Subcutaneous abdominal adipose tissue (tissue), 5 donors: Measurements from ENCODE around the gene RPL27A.

Experiments
- H3K27ac ChIP-seq: one replicate; pipeline ENCODE4 v1.7.0; 2013; ENCODE audit warnings: low read depth, mild to moderate bottlenecking, inconsistent platforms, low read length, moderate library complexity
- H3K27me3 ChIP-seq, 5 donors: one replicate each; pipeline ENCODE4 v1.7.0; 2013; ENCODE audit warnings: low read length in 5 of 5, inconsistent platforms in 1 of 5; ENCODE audit not compliant: control insufficient read depth in 5 of 5, insufficient read depth in 4 of 5
- H3K36me3 ChIP-seq, 5 donors: one replicate each; pipeline ENCODE4 v1.7.0; 2013; ENCODE audit warnings: low read length in 5 of 5; ENCODE audit not compliant: control insufficient read depth in 5 of 5, insufficient read depth in 5 of 5
- H3K4me1 ChIP-seq, 5 donors: one replicate each; pipeline ENCODE4 v1.7.0; 2013; ENCODE audit warnings: low read length in 5 of 5, mild to moderate bottlenecking in 3 of 5, moderate library complexity in 1 of 5; ENCODE audit not compliant: control insufficient read depth in 5 of 5, insufficient read depth in 5 of 5
- H3K4me3 ChIP-seq, 5 donors: one replicate each; pipeline ENCODE4 v1.7.0; 2013; ENCODE audit warnings: low read length in 5 of 5, low read depth in 1 of 5
- H3K9ac ChIP-seq, 5 donors: one replicate each; pipeline ENCODE4 v1.7.0; 2013; ENCODE audit warnings: low read length in 5 of 5, mild to moderate bottlenecking in 4 of 5, moderate library complexity in 3 of 5
- H3K9me3 ChIP-seq, 5 donors: one replicate each; pipeline ENCODE4 v1.7.0; 2013; ENCODE audit warnings: low read length in 5 of 5; ENCODE audit not compliant: control insufficient read depth in 5 of 5
- donor health status: healthy.
- donor health status: healthy.
- donor health status: healthy.
- donor health status: healthy.
- donor health status: healthy.

RPL27A gene

DNA sequence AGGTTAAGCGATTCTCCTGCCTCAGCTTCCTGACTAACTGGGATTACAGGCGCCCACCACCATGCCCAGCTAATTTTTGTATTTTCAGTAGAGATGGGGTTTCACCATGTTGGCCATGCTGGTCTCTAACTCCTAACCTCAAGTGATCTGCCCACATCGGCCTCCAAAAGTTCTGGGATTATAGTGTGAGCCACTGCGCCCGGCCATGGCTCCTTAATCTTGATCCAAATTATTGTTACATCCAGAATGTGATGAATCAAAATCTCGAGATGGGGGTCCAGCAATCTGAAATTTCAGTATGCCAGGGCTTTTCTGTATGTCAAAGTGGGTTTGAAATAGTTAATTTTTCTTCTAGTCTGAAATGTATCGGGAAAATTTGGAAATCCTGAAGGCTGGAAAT is 3.7 kb downstream of the RPL27A start:
- Histone ChIP-seq H3K4me1 (peaks cover 11 to 48% (median 42%) of the 10 kb centered on the region in 5 donors), H3K4me3 (no peak overlapping the region), H3K36me3 (peaks cover 19 to 34% (median 24%) of the 10 kb centered on the region in 5 donors), H3K9ac (no peak overlapping the region), H3K27me3 (no peaks in the 10 kb centered on the region), H3K9me3 (no peaks in the 10 kb centered on the region), H3K27ac (no peak overlapping the region)

DNA sequence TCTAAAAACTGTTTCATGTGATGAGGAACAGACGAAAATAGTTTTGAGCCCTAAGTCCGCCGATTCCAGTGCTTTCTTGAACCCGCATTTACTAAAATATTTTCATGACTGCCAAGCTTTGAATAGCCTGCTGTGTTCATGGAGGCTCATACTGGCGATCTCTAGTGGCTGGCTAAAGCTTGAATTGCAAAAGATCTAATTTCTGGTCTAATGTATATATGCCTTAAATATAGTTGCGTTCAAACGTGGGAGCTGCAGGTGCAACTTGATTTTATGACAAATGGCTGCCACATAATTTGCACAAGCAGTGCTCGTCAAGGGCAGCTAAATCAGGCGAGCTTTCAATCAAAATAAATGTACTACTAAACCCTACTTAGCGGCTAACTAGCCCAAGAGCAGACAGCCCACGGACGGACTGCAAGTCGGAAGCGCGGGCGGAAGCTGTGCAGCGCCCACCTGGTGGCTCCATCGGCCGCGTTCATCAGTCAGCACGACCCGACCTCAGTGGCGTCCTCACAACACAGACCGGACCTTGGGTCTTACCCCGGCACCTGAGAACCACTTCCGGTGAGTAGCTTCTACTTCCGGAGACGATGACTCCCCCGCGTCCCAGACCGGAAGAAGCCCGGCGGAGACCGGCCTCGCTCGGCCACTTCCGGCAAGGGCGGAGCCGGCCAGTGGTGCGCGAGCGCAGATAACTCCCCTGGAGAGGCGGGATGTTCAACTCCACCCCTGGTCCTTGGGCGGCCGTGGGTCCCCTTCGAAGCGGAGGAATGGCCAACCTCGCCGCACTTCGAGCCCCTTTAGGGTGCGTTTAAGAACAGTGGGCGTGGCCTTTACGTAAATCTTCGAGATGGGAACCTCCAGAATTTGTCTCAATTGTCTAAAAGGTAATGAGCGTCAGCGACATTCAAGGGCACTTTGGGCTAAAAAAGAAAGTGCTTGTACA is 6.1 kb downstream of the RPL27A start:
- Histone ChIP-seq H3K9me3 (no peaks in the 10 kb centered on the region), H3K27me3 (no peaks in the 10 kb centered on the region), H3K36me3 (peaks cover 19 to 55% (median 36%) of the 10 kb centered on the region in 5 donors), H3K9ac (peak overlapping the region; percentile 43 to 73 (median 68)), H3K4me1 (peaks cover 7 to 37% (median 31%) of the 10 kb centered on the region in 5 donors), H3K27ac (peak overlapping the region; percentile 82), H3K4me3 (peak overlapping the region; percentile 73 to 86 (median 81))

DNA sequence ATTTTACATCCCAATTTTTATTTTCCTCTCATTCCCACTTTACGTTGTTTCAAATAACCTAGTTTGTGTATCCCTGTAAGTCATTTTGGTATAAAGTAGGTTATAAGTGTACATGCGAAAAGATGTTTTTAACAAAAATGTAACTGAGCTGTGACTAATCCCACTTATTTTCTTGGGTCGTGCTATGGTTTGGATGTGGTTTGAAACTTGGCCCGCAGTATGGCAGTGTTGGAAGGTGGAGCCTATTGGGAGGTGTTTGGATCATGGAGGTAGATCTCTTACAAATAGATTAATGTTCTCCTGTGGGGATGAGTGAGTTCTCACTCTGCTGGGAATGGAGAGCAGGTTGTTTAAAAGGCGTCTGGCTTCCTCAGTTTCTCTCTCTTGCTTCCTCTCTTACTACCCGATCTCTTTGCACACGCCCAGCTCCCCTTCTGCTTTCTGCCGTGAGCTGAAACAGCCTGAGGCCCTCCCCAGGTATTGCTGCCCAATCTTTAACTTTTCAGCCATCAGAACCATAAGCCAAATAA is 7.2 kb downstream of the RPL27A start:
- H3K27me3 ChIP-seq, result no peaks in the 10 kb centered on the region
- H3K4me3 ChIP-seq, result peak overlapping the region in 2 of 5 donors; percentile 75 to 86
- H3K9me3 ChIP-seq, result no peaks in the 10 kb centered on the region
- peaks cover 3 to 34% (median 27%) of the 10 kb centered on the region in 5 donors for H3K4me1 ChIP-seq
- H3K27ac ChIP-seq, result no peak overlapping the region
- peaks cover 12 to 53% (median 36%) of the 10 kb centered on the region in 5 donors for H3K36me3 ChIP-seq
- H3K9ac ChIP-seq, result no peak overlapping the region

DNA sequence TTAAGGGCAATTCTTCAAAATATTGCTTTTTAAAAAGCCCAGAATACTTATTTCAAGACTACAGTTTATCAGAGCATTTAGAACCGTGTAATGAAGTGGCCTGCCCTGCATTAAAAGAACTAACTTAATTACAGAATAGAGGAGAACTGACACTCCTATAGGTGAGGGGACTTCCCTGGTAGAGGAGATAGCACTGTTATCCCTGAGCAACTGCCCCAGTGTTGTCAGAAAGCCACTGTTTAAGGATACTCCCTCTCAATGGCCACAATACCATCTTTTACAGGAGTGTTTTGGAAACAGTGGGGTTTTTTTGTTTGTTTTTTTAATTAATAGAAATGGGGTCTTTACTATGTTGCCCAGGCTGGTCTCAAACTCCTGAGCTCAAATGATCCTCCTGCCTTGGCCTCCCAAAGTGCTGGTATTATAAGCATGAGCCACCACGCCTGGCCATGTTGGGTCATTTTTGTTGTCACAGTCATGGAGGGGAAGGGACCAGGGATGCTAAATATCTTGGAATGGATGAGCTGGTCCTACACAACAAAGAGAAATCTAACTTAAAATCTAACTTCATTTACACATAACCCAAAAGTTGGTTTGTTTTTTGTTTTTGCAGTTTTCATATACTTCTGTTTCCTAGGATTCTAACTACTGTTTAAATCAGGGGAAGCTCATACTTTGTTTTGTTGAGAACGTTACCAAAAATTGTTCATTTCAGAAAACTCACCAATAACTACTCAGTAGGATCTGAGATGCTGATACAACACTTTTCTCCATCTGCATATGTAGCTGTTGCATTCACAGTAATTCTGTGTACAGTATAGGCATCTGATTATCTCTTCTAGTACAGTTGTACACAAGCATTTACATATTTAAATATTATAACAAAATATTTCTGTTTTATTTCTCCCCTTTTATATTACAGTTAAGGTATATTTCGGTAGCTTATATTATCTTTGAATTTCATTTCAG is 8.1 kb downstream of the RPL27A start:
- Histone ChIP-seq H3K4me3 (no peak overlapping the region), H3K9ac (no peak overlapping the region), H3K9me3 (no peaks in the 10 kb centered on the region), H3K4me1 (peaks cover 3 to 31% (median 27%) of the 10 kb centered on the region in 5 donors), H3K36me3 (peaks cover 7 to 51% (median 35%) of the 10 kb centered on the region in 5 donors), H3K27ac (no peak overlapping the region), H3K27me3 (no peaks in the 10 kb centered on the region)

DNA sequence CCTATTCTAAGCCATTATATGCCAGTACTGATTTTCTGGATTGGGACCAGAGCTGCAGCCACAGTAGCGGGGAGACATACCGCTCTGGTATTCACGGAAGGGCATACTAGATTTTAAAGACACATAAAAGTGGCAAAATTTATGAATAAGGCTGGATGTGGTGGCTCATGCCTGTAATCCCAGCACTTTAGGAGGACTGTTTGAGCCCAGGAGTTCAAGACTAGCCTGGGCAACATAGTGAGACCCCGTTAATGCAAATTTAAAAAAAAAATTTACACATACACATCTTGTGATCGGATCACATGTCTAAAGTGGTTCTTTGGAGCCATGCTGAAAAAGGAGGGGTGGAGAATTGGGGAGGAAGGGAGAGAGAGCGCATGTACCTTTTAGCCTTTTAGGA is 9.0 kb downstream of the RPL27A start:
- Histone ChIP-seq H3K36me3 (peaks cover 3 to 51% (median 40%) of the 10 kb centered on the region in 5 donors), H3K9ac (no peak overlapping the region), H3K4me1 (peaks cover 3 to 31% (median 27%) of the 10 kb centered on the region in 5 donors), H3K9me3 (no peaks in the 10 kb centered on the region), H3K27ac (no peak overlapping the region), H3K27me3 (no peaks in the 10 kb centered on the region), H3K4me3 (no peak overlapping the region)

DNA sequence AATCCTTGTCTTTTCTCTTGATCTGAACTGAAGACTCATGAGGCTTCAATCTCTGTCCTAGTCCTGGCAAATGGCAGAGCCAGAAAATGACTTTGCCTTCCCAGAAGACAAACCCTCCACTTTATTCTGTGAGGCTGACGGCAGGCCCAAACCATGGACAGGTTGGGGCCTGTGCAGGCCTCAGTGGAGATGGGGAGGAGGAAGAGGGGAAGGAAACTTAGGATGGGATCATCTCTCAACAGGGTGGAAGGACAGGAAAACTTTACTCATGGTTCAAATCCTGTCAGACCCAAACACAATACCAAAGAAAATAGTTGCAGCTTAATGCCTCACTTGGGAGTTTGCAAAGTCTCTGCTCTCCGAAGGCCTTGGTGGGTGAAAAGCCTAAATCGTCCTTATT is 9.8 kb downstream of the RPL27A start:
- no peaks in the 10 kb centered on the region for H3K27me3 ChIP-seq
- no peak overlapping the region for H3K4me3 ChIP-seq
- no peak overlapping the region for H3K27ac ChIP-seq
- H3K9me3 ChIP-seq, result no peaks in the 10 kb centered on the region
- peaks cover 3 to 53% (median 45%) of the 10 kb centered on the region in 5 donors for H3K36me3 ChIP-seq
- peaks cover 4 to 31% (median 27%) of the 10 kb centered on the region in 5 donors for H3K4me1 ChIP-seq
- no peak overlapping the region for H3K9ac ChIP-seq

DNA sequence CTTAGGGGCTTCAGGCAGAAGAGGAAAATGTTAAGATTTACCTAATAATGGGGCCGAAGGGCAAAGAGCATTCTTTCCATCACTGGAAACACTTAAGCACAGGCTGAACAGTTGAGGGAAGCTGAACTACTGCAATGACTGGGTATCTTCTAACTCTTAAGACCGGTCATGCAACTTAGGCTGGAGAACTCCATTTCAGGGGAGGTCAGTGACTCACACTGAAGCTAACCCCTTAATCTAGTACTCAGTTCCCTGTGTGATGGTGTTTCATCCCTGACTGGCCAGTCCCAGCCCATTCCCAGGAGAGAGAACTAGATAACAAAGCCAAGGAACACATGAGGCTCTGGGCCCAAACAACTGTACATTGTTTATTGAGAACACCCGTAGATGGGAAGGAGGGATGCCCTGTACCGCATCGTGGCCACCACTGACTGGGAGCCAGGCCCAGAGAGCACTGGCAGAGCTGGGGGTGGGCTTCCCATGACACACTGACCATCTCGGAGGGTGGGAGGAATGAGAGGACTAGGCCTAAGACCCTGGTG is 10.5 kb downstream of the RPL27A start:
- H3K27me3 ChIP-seq, result no peaks in the 10 kb centered on the region
- H3K27ac ChIP-seq, result no peak overlapping the region
- peaks cover 3 to 27% (median 23%) of the 10 kb centered on the region in 5 donors for H3K4me1 ChIP-seq
- no peak overlapping the region for H3K4me3 ChIP-seq
- H3K36me3 ChIP-seq, result peaks cover 3 to 59% (median 52%) of the 10 kb centered on the region in 5 donors
- H3K9me3 ChIP-seq, result no peaks in the 10 kb centered on the region
- H3K9ac ChIP-seq, result no peak overlapping the region

DNA sequence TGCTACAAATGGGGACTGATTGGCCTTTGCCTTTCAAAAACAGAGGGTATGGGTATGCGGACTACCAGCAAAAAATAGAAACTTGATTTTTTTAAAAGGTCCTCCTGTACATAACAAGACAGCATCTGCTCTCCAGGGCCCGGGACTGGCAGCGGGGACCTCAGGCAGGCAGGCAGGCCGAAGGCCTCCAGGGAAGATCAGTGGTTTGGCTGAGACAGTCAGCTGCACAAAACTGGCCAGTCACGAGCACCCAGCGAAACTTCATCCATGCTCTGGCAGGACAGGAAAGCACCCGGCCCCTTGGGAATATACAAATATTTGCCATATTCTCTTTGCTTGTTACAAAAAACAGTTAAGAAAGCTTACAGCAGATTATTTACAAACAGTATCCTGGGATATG is 11.0 kb downstream of the RPL27A start:
- H3K4me3 ChIP-seq, result no peak overlapping the region
- peaks cover 3 to 64% (median 57%) of the 10 kb centered on the region in 5 donors for H3K36me3 ChIP-seq
- no peak overlapping the region for H3K9ac ChIP-seq
- H3K4me1 ChIP-seq, result peaks cover 1 to 22% (median 19%) of the 10 kb centered on the region in 5 donors
- H3K9me3 ChIP-seq, result no peaks in the 10 kb centered on the region
- no peaks in the 10 kb centered on the region for H3K27me3 ChIP-seq
- no peak overlapping the region for H3K27ac ChIP-seq

DNA sequence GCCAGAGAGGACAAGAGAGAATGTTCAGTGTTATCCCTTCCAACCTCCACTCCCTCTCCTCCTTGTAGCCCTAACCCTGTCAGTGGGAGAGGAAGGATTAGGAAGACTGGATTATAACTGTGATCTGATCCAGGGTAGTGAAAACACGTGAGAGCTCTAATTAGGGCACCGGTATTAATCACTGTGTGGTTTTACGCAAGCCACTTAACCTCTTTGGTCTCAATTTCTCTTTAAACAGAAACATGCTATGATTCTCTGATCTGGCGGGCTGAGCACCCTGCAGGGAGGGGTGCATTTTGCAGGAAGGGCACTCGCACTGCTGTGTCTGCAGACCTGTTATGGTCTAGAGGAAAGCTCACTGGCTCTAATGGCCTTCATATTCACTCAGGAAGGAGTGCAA is 11.5 kb downstream of the RPL27A start:
- peaks cover 1 to 20% (median 16%) of the 10 kb centered on the region in 5 donors for H3K4me1 ChIP-seq
- no peaks in the 10 kb centered on the region for H3K9me3 ChIP-seq
- H3K27ac ChIP-seq, result no peak overlapping the region
- no peak overlapping the region for H3K4me3 ChIP-seq
- no peaks in the 10 kb centered on the region for H3K27me3 ChIP-seq
- H3K36me3 ChIP-seq, result peaks cover 3 to 67% (median 62%) of the 10 kb centered on the region in 5 donors
- no peak overlapping the region for H3K9ac ChIP-seq
